ENCODE results near the gene CD209. TPM values are rescaled to one million over a fixed set of nuclear protein-coding genes. Genes with fewer than 3 reads are reported as not detected.

CD209 gene
- total RNA-seq, 2 experiments from 2014 or later, result not detected

DNA sequence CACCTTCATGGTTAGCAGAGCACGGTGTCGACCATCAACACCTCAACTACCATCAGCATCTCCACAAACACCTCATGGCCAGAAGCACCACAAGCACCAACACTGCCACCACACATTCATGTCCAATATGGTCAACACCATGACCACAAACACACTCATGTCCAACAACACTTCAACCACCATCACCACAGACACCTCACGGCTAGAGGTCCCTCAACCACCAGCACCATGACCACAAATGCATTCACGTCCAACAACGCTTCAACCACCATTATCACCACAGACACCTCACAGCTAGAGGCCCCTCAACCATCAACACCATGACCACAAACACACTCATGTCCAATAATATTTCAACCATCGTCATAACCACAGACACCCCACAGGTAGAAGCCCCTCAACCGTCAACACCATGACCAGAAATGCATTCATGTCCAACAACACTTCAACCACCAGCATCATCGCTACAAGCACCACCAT, 56.5 kb downstream of the CD209 start:
- H3K36me3 ChIP-seq (ENCODE audit: insufficient read depth, low read length), result no peaks in the 10 kb centered on the region

More for the DNA sequence above, 56.5 kb downstream of the CD209 start:
- H3K4me3 Mint-ChIP-seq, result no peak overlapping the region
- ATAC-seq (ENCODE audit: poor library complexity), result no peak
- intact Hi-C loops (cut with DNase I, micrococcal nuclease), result no loop called here
- ChIA-PET POLR2A (no interaction called here), CTCF (no interaction called here)
- no peak overlapping the region for H3K27ac Mint-ChIP-seq
- no peaks in the 10 kb centered on the region for H3K9me3 Mint-ChIP-seq
- H3K27me3 ChIP-seq (ENCODE audit: control insufficient read depth in 1 of 2, insufficient read depth in 2 of 2, low read length in 2 of 2), result peaks cover 0 to 5% of the 10 kb centered on the region in 2 experiments
- H3K4me3 ChIP-seq (ENCODE audit: low read length), result no peak overlapping the region
- TF ChIP-seq, protein P1, sequence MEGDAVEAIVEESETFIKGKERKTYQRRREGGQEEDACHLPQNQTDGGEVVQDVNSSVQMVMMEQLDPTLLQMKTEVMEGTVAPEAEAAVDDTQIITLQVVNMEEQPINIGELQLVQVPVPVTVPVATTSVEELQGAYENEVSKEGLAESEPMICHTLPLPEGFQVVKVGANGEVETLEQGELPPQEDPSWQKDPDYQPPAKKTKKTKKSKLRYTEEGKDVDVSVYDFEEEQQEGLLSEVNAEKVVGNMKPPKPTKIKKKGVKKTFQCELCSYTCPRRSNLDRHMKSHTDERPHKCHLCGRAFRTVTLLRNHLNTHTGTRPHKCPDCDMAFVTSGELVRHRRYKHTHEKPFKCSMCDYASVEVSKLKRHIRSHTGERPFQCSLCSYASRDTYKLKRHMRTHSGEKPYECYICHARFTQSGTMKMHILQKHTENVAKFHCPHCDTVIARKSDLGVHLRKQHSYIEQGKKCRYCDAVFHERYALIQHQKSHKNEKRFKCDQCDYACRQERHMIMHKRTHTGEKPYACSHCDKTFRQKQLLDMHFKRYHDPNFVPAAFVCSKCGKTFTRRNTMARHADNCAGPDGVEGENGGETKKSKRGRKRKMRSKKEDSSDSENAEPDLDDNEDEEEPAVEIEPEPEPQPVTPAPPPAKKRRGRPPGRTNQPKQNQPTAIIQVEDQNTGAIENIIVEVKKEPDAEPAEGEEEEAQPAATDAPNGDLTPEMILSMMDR (IDR thresholded peaks at IDR 0.05), result no peak
- H3K9me3 ChIP-seq (ENCODE audit: control insufficient read depth in 1 of 2, insufficient read depth in 1 of 2, low read length in 2 of 2), result peaks cover 0 to 8% of the 10 kb centered on the region in 2 experiments
- DNase-seq, result peak in 1 of 14 experiments; percentile 18
- H3K27me3 Mint-ChIP-seq, result no peaks in the 10 kb centered on the region
- no peaks in the 10 kb centered on the region for H3K36me3 Mint-ChIP-seq (ENCODE audit: low read depth)
- H3K4me1 Mint-ChIP-seq (ENCODE audit: low read depth), result no peaks in the 10 kb centered on the region
- H3K4me1 ChIP-seq (ENCODE audit: insufficient read depth, low read length), result peaks cover 26% of the 10 kb centered on the region
- no peak overlapping the region for H3K27ac ChIP-seq (ENCODE audit: low read depth in 1 of 2, low read length in 2 of 2)

Other genes with a start within 250 kb of the CD209 start
- gene ZNF358, start 231.4 kb downstream of the CD209 start, total RNA-seq, result 1 to 10 TPM; 5.1 to 5.2 TPM
- 1 to 10 TPM; 7.9 to 8.8 TPM for gene MCOLN1, start 224.9 kb downstream of the CD209 start, total RNA-seq
- gene PNPLA6, start 211.8 kb downstream of the CD209 start, total RNA-seq, result 10 to 100 TPM; 62.0 to 70.9 TPM
- gene CAMSAP3, start 151.7 kb downstream of the CD209 start, total RNA-seq, result under 1 TPM; 0.16 to 0.25 TPM
- 100 to 1,000 TPM; 118 to 121 TPM for gene XAB2, start 118.0 kb downstream of the CD209 start, total RNA-seq
- gene PET100, start 117.7 kb downstream of the CD209 start, total RNA-seq, result 100 to 1,000 TPM; 178 to 188 TPM
- 1 to 10 TPM; 1.9 to 2.1 TPM for gene PCP2, start 113.8 kb downstream of the CD209 start, total RNA-seq
- 100 to 1,000 TPM; 234 to 241 TPM for gene STXBP2, start 110.4 kb downstream of the CD209 start, total RNA-seq
- not detected for gene RETN, start 78.5 kb downstream of the CD209 start, total RNA-seq
- under 1 TPM in 1 of 2 experiments, not detected in 1; 0.38 TPM for gene MCEMP1, start 70.4 kb downstream of the CD209 start, total RNA-seq
- gene TRAPPC5, start 66.7 kb downstream of the CD209 start, total RNA-seq, result 10 to 100 TPM; 41.3 to 43.4 TPM
- not detected for gene FCER2, start 45.4 kb downstream of the CD209 start, total RNA-seq
- gene CLEC4G, start 15.4 kb downstream of the CD209 start, total RNA-seq, result not detected
- not detected for gene CLEC4M, start 15.7 kb upstream of the CD209 start, total RNA-seq
- gene EVI5L, start 82.7 kb upstream of the CD209 start, total RNA-seq, result 1 to 10 TPM; 5.2 to 6.0 TPM
- gene PRR36, start 126.9 kb upstream of the CD209 start, total RNA-seq, result under 1 TPM; 0.25 to 0.30 TPM
- gene LRRC8E, start 141.0 kb upstream of the CD209 start, total RNA-seq, result not detected
- gene MAP2K7, start 156.3 kb upstream of the CD209 start, total RNA-seq, result 10 to 100 TPM; 81.7 to 82.3 TPM
- gene TGFBR3L, start 167.3 kb upstream of the CD209 start, total RNA-seq, result 1 to 10 TPM; 1.1 to 1.2 TPM
- 10 to 100 TPM in 1 of 2 experiments, 1 to 10 TPM in 1; 9.9 to 10.9 TPM for gene SNAPC2, start 172.8 kb upstream of the CD209 start, total RNA-seq
- gene CTXN1, start 178.6 kb upstream of the CD209 start, total RNA-seq, result not detected
- gene TIMM44, start 196.1 kb upstream of the CD209 start, total RNA-seq, result 10 to 100 TPM; 83.9 to 85.0 TPM

All from CD4-positive, alpha-beta T cell (primary cell).